ENCODE data around the gene PAQR7. TPM values are rescaled to one million over a fixed set of nuclear protein-coding genes. Genes with fewer than 3 reads are reported as not detected.

PAQR7 gene
- total and polyA plus RNA-seq, 2 experiments from 2014 or later: 4.0 to 5.2 TPM

DNA sequence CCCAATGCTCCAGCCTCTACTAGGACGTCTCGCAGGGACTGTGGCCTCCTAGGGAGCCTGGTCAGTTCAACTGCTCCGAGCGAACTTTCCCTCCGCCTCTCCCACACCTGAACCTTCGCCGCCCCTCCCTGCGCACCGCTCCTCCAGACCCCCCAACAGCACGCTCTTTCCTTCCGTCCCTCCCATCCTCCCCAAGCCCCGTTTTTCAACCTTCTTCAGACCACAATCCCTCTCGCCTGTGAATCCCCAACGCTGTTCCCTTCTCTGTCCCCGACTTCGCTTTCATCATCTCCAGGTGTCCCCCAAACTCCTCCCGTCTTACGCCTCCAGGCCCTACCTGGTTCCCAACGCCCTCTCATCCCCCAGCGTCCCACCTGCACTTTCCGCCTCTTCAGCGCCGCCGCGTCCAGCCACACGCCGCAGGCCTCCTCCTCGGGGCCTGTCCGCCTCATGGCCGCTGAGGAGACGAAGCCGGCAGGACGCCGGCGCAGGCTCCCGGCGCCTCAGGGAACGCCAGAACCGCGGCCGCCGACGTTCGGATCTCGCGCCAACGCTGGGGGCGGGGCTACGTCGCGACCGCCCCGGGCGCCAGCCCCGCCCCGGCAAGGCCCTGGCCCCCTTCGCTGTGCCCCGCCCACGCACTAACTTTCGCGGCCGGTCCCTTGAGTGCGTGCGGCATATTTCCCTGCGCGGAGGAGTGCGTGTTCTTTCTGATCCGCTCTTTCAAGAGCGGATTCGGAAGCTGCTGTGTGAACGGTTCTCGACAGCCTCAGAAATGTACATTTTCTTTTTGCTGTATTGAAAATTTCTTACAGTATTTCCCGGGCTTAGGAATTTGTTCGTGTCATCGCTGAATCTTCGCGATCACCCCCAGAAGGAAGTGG is 16.4 kb downstream of the PAQR7 start, which contains the start of gene AUNIP:
TSS of gene AUNIP (minus strand) at position 552 of the 884 bp plus-strand sequence. CDS start at position 452, 100 bp downstream.
- Histone ChIP-seq H3K27ac (ENCODE audit: low read depth) (peak within 1 kb of the TSS; percentile 95), H3K4me1 (ENCODE audit: insufficient read depth) (peaks cover 11% of the 10 kb centered on the region), H3K4me2 (peak within 1 kb of the TSS; percentile 91), H3K36me3 (ENCODE audit: insufficient read depth) (no peaks in the 10 kb centered on the region), H3K9me2 (ENCODE audit: insufficient read depth) (no peaks in the 10 kb centered on the region), H3K79me2 (replicated peaks; ENCODE audit: insufficient read depth) (peaks cover 50% of the 10 kb centered on the region), H2AFZ (peak within 1 kb of the TSS; percentile 98), H4K20me1 (replicated peaks; ENCODE audit: insufficient read depth) (peaks cover 13% of the 10 kb centered on the region), H3F3A (replicated peaks; ENCODE audit: low read depth) (0 out of 2 replicates have a peak, but pooled peaks cover 3% of the 10 kb centered on the region), H3K4me3 (peak within 1 kb of the TSS; percentile 95), H3K27me3 (ENCODE audit: insufficient read depth) (no peaks in the 10 kb centered on the region)
- Mint-ChIP-seq H3K9me3 (peaks cover 3% of the 10 kb centered on the region; the same call in 2 of the 3 replicates), H3K27ac (peak within 1 kb of the TSS; percentile 97), H3K4me1 (peaks cover 14% of the 10 kb centered on the region), H3K36me3 (ENCODE audit: low read depth) (peaks cover 2% of the 10 kb centered on the region; the same call in 1 of the 3 replicates), H3K4me3 (peak within 1 kb of the TSS; percentile 97), H3K27me3 (ENCODE audit: insufficient read depth, low read depth, poor library complexity) (peaks cover 10% of the 10 kb centered on the region)
- DNase-seq (ENCODE audit: low spot score) (peak; percentile 87), ATAC-seq (peak; percentile 88)
- TF ChIP-seq, protein P1, sequence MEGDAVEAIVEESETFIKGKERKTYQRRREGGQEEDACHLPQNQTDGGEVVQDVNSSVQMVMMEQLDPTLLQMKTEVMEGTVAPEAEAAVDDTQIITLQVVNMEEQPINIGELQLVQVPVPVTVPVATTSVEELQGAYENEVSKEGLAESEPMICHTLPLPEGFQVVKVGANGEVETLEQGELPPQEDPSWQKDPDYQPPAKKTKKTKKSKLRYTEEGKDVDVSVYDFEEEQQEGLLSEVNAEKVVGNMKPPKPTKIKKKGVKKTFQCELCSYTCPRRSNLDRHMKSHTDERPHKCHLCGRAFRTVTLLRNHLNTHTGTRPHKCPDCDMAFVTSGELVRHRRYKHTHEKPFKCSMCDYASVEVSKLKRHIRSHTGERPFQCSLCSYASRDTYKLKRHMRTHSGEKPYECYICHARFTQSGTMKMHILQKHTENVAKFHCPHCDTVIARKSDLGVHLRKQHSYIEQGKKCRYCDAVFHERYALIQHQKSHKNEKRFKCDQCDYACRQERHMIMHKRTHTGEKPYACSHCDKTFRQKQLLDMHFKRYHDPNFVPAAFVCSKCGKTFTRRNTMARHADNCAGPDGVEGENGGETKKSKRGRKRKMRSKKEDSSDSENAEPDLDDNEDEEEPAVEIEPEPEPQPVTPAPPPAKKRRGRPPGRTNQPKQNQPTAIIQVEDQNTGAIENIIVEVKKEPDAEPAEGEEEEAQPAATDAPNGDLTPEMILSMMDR (conservative IDR thresholded peaks at IDR 0.05; ENCODE audit: low read depth in 2 of 2): no peak
- no peak for TF ChIP-seq EZH2 (IDR thresholded peaks at IDR 0.05; ENCODE audit: low read depth, unreplicated experiment)
- TF ChIP-seq, protein P2, sequence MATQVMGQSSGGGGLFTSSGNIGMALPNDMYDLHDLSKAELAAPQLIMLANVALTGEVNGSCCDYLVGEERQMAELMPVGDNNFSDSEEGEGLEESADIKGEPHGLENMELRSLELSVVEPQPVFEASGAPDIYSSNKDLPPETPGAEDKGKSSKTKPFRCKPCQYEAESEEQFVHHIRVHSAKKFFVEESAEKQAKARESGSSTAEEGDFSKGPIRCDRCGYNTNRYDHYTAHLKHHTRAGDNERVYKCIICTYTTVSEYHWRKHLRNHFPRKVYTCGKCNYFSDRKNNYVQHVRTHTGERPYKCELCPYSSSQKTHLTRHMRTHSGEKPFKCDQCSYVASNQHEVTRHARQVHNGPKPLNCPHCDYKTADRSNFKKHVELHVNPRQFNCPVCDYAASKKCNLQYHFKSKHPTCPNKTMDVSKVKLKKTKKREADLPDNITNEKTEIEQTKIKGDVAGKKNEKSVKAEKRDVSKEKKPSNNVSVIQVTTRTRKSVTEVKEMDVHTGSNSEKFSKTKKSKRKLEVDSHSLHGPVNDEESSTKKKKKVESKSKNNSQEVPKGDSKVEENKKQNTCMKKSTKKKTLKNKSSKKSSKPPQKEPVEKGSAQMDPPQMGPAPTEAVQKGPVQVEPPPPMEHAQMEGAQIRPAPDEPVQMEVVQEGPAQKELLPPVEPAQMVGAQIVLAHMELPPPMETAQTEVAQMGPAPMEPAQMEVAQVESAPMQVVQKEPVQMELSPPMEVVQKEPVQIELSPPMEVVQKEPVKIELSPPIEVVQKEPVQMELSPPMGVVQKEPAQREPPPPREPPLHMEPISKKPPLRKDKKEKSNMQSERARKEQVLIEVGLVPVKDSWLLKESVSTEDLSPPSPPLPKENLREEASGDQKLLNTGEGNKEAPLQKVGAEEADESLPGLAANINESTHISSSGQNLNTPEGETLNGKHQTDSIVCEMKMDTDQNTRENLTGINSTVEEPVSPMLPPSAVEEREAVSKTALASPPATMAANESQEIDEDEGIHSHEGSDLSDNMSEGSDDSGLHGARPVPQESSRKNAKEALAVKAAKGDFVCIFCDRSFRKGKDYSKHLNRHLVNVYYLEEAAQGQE (IDR thresholded peaks at IDR 0.05; ENCODE audit: unreplicated experiment): no peak
- TF ChIP-seq EZH2phosphoT487 (IDR thresholded peaks at IDR 0.05; ENCODE audit: unreplicated experiment): no peak
- no peak for TF ChIP-seq NANOG (IDR thresholded peaks at IDR 0.05; ENCODE audit: borderline replicate concordance)
- TF ChIP-seq POLR2AphosphoS5 (IDR thresholded peaks at IDR 0.05; ENCODE audit: low read depth): peak; percentile 95
- no peak for TF ChIP-seq JUNB (IDR thresholded peaks at IDR 0.05; ENCODE audit: unreplicated experiment)
- TF ChIP-seq, protein P3, sequence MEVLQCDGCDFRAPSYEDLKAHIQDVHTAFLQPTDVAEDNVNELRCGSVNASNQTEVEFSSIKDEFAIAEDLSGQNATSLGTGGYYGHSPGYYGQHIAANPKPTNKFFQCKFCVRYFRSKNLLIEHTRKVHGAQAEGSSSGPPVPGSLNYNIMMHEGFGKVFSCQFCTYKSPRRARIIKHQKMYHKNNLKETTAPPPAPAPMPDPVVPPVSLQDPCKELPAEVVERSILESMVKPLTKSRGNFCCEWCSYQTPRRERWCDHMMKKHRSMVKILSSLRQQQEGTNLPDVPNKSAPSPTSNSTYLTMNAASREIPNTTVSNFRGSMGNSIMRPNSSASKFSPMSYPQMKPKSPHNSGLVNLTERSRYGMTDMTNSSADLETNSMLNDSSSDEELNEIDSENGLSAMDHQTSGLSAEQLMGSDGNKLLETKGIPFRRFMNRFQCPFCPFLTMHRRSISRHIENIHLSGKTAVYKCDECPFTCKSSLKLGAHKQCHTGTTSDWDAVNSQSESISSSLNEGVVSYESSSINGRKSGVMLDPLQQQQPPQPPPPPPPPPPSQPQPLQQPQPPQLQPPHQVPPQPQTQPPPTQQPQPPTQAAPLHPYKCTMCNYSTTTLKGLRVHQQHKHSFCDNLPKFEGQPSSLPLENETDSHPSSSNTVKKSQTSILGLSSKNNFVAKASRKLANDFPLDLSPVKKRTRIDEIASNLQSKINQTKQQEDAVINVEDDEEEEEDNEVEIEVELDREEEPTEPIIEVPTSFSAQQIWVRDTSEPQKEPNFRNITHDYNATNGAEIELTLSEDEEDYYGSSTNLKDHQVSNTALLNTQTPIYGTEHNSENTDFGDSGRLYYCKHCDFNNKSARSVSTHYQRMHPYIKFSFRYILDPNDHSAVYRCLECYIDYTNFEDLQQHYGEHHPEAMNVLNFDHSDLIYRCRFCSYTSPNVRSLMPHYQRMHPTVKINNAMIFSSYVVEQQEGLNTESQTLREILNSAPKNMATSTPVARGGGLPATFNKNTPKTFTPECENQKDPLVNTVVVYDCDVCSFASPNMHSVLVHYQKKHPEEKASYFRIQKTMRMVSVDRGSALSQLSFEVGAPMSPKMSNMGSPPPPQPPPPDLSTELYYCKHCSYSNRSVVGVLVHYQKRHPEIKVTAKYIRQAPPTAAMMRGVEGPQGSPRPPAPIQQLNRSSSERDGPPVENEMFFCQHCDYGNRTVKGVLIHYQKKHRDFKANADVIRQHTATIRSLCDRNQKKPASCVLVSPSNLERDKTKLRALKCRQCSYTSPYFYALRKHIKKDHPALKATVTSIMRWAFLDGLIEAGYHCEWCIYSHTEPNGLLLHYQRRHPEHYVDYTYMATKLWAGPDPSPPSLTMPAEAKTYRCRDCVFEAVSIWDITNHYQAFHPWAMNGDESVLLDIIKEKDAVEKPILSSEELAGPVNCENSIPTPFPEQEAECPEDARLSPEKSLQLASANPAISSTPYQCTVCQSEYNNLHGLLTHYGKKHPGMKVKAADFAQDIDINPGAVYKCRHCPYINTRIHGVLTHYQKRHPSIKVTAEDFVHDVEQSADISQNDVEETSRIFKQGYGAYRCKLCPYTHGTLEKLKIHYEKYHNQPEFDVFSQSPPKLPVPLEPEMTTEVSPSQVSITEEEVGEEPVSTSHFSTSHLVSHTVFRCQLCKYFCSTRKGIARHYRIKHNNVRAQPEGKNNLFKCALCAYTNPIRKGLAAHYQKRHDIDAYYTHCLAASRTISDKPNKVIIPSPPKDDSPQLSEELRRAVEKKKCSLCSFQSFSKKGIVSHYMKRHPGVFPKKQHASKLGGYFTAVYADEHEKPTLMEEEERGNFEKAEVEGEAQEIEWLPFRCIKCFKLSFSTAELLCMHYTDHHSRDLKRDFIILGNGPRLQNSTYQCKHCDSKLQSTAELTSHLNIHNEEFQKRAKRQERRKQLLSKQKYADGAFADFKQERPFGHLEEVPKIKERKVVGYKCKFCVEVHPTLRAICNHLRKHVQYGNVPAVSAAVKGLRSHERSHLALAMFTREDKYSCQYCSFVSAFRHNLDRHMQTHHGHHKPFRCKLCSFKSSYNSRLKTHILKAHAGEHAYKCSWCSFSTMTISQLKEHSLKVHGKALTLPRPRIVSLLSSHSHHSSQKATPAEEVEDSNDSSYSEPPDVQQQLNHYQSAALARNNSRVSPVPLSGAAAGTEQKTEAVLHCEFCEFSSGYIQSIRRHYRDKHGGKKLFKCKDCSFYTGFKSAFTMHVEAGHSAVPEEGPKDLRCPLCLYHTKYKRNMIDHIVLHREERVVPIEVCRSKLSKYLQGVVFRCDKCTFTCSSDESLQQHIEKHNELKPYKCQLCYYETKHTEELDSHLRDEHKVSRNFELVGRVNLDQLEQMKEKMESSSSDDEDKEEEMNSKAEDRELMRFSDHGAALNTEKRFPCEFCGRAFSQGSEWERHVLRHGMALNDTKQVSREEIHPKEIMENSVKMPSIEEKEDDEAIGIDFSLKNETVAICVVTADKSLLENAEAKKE (CRISPR knock-in tag; IDR thresholded peaks at IDR 0.05): no peak
- no peak for TF ChIP-seq ZNF114 (CRISPR knock-in tag; IDR thresholded peaks at IDR 0.05)
- TF ChIP-seq STAT1 (IDR thresholded peaks at IDR 0.05; ENCODE audit: unreplicated experiment): no peak
- TF ChIP-seq, protein P4, sequence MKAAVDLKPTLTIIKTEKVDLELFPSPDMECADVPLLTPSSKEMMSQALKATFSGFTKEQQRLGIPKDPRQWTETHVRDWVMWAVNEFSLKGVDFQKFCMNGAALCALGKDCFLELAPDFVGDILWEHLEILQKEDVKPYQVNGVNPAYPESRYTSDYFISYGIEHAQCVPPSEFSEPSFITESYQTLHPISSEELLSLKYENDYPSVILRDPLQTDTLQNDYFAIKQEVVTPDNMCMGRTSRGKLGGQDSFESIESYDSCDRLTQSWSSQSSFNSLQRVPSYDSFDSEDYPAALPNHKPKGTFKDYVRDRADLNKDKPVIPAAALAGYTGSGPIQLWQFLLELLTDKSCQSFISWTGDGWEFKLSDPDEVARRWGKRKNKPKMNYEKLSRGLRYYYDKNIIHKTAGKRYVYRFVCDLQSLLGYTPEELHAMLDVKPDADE (IDR thresholded peaks at IDR 0.05): no peak
- no peak for TF ChIP-seq ZNF331 (CRISPR knock-in tag; IDR thresholded peaks at IDR 0.05; ENCODE audit: low read depth)
- TF ChIP-seq CREB1 (CRISPR knock-in tag; IDR thresholded peaks at IDR 0.05; ENCODE audit: low read depth): peak; percentile 67; the same call in 1 of the 2 replicates

Measured in GM23338 (cell line).